SK-N-SH treated with all-trans-retinoic acid at 6 μM for 48 hours (cell line): ENCODE results near the gene PWWP2A.

Experiments used
- ISL1 ChIP-seq: fragments of 250-450 bp; sonication (Bioruptor Pico); IDR thresholded peaks from 2 replicates; pipeline ENCODE4 v2.1.2; 2022; ENCODE audit warnings: mild to moderate bottlenecking, moderate library complexity
- OSR1 ChIP-seq: fragments of 250-450 bp; sonication (Bioruptor Pico); IDR thresholded peaks from 2 replicates; pipeline ENCODE4 v1.8.0; 2022; ENCODE audit warnings: moderate library complexity, mild to moderate bottlenecking, inconsistent platforms
- ZC3H10 ChIP-seq: fragments of 250-450 bp; sonication (Bioruptor Pico); IDR thresholded peaks from 2 replicates; pipeline ENCODE4 v1.5.1; 2021; ENCODE audit warnings: mild to moderate bottlenecking, moderate library complexity
- TF ChIP-seq, protein P1 (sequence below): fragments of 250-450 bp; sonication (Bioruptor Pico); IDR thresholded peaks from 2 replicates; pipeline ENCODE4 v1.8.0; 2021; ENCODE audit warnings: low read depth, mild to moderate bottlenecking, moderate library complexity, borderline replicate concordance

- TF ChIP-seq, protein P1, sequence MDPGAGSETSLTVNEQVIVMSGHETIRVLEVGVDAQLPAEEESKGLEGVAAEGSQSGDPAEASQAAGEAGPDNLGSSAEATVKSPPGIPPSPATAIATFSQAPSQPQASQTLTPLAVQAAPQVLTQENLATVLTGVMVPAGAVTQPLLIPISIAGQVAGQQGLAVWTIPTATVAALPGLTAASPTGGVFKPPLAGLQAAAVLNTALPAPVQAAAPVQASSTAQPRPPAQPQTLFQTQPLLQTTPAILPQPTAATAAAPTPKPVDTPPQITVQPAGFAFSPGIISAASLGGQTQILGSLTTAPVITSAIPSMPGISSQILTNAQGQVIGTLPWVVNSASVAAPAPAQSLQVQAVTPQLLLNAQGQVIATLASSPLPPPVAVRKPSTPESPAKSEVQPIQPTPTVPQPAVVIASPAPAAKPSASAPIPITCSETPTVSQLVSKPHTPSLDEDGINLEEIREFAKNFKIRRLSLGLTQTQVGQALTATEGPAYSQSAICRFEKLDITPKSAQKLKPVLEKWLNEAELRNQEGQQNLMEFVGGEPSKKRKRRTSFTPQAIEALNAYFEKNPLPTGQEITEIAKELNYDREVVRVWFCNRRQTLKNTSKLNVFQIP (CRISPR knock-in tag), result no peak
- TF ChIP-seq OSR1, result no peak
- TF ChIP-seq ZC3H10, result no peak
- no peak for TF ChIP-seq ISL1
Observed at GRCh38 chr5:160116991-160117390, 2.3 kb downstream of the PWWP2A start.
